CD4-positive, alpha-beta T cell treated with Interleukin-12 subunit alpha and Interleukin-12 subunit beta, for 1 hour (primary cell): ENCODE results near the gene KIAA1755.

ENCODE experiments used
- DNase-seq: peaks from one replicate; pipeline ENCODE4 v3.0.0-alpha.2; 2020

KIAA1755 gene

GRCh38 chr20:38260378-38261053, at the start of gene KIAA1755:
Gene KIAA1755 (minus strand): TSS chr20:38260735. CDS start chr20:38260500, 235 bp downstream.
- no peak for DNase-seq

- no peak for DNase-seq
Measured at GRCh38 chr20:38308447-38308846, 47.9 kb upstream of the KIAA1755 start.

GRCh38 chr20:38308047-38308438, 47.5 kb upstream of the KIAA1755 start:
- no peak for DNase-seq

GRCh38 chr20:38307371-38308046, 47.0 kb upstream of the KIAA1755 start:
- no peak for DNase-seq

- DNase-seq = no peak
Measured at GRCh38 chr20:38306379-38306778, 45.8 kb upstream of the KIAA1755 start.

GRCh38 chr20:38305541-38305940, 45.0 kb upstream of the KIAA1755 start:
- no peak for DNase-seq

GRCh38 chr20:38304845-38305447, 44.4 kb upstream of the KIAA1755 start:
- no peak for DNase-seq

- no peak for DNase-seq
Measured at GRCh38 chr20:38303908-38304379, 43.4 kb upstream of the KIAA1755 start, which contains the start of gene BPI. Gene BPI (plus strand): TSS chr20:38304156. CDS start chr20:38304224, 68 bp downstream.

- DNase-seq = no peak
Measured at GRCh38 chr20:38302786-38303185, 42.3 kb upstream of the KIAA1755 start.

GRCh38 chr20:38301309-38301708, 40.8 kb upstream of the KIAA1755 start:
- DNase-seq = no peak

- no peak for DNase-seq
Measured at GRCh38 chr20:38300438-38300837, 39.9 kb upstream of the KIAA1755 start.

- DNase-seq = no peak
Measured at GRCh38 chr20:38299963-38300362, 39.4 kb upstream of the KIAA1755 start.

GRCh38 chr20:38298768-38299288, 38.3 kb upstream of the KIAA1755 start:
- DNase-seq = no peak

- no peak for DNase-seq
Measured at GRCh38 chr20:38297916-38298674, 37.6 kb upstream of the KIAA1755 start.

- no peak for DNase-seq
Measured at GRCh38 chr20:38296433-38296832, 35.9 kb upstream of the KIAA1755 start.

- no peak for DNase-seq
Measured at GRCh38 chr20:38295811-38296210, 35.3 kb upstream of the KIAA1755 start.

- DNase-seq = no peak
Measured at GRCh38 chr20:38294076-38294591, 33.6 kb upstream of the KIAA1755 start.

- DNase-seq = no peak
Measured at GRCh38 chr20:38293491-38294065, 33.0 kb upstream of the KIAA1755 start.

- no peak for DNase-seq
Measured at GRCh38 chr20:38291966-38292365, 31.4 kb upstream of the KIAA1755 start.

GRCh38 chr20:38290829-38291814, 30.6 kb upstream of the KIAA1755 start:
- DNase-seq = no peak
